NCI-H2196 treated with DMSO at 0.1 percent for 48 hours (cell line): ENCODE results near the gene ALPK3.
"Not testable (repeated sequence)": the region's sequence is repeated elsewhere in the genome, so short reads cannot be mapped to it uniquely, and the experiment has no call there.

Experiments
- DNase-seq: peaks from one replicate; lab custom pipeline; 2025; ENCODE audit not compliant: unreplicated experiment; lab: John Stamatoyannopoulos, UW

The ALPK3 gene

GRCh38 chr15:84840741-84841429 lies 23.7 kb downstream of the ALPK3 start:
- DNase-seq = peak; percentile 33

- no peak for DNase-seq
Measured at GRCh38 chr15:84842781-84843180, 25.6 kb downstream of the ALPK3 start.

- no peak for DNase-seq
Measured at GRCh38 chr15:84844964-84845363, 27.8 kb downstream of the ALPK3 start.

- not testable (repeated sequence) for DNase-seq
Measured at GRCh38 chr15:84845631-84846030, 28.5 kb downstream of the ALPK3 start.

- no peak for DNase-seq
Measured at GRCh38 chr15:84846269-84846668, 29.1 kb downstream of the ALPK3 start.

- DNase-seq = no peak
Measured at GRCh38 chr15:84847382-84847781, 30.2 kb downstream of the ALPK3 start.

- no peak for DNase-seq
Measured at GRCh38 chr15:84852212-84852611, 35.1 kb downstream of the ALPK3 start.

GRCh38 chr15:84855136-84855535 lies 38.0 kb downstream of the ALPK3 start:
- DNase-seq = peak; percentile 5

- DNase-seq = no peak
Measured at GRCh38 chr15:84855765-84856164, 38.6 kb downstream of the ALPK3 start.

- DNase-seq = no peak
Measured at GRCh38 chr15:84856731-84857417, 39.7 kb downstream of the ALPK3 start.

- DNase-seq = no peak
Measured at GRCh38 chr15:84857418-84858004, 40.4 kb downstream of the ALPK3 start.

GRCh38 chr15:84858231-84858630 lies 41.1 kb downstream of the ALPK3 start:
- DNase-seq = no peak

GRCh38 chr15:84859144-84859543 lies 42.0 kb downstream of the ALPK3 start:
- no peak for DNase-seq

GRCh38 chr15:84859651-84860050 lies 42.5 kb downstream of the ALPK3 start:
- DNase-seq = no peak

GRCh38 chr15:84861781-84862180 lies 44.6 kb downstream of the ALPK3 start:
- no peak for DNase-seq

- DNase-seq = no peak
Measured at GRCh38 chr15:84862214-84862975, 45.2 kb downstream of the ALPK3 start.

GRCh38 chr15:84863565-84864443 lies 46.6 kb downstream of the ALPK3 start:
- DNase-seq = no peak

- no peak for DNase-seq
Measured at GRCh38 chr15:84864444-84864795, 47.3 kb downstream of the ALPK3 start.

GRCh38 chr15:84865074-84865569 lies 48.0 kb downstream of the ALPK3 start:
- no peak for DNase-seq

- no peak for DNase-seq
Measured at GRCh38 chr15:84868037-84868880, 51.1 kb downstream of the ALPK3 start.
